DMS114 treated with DMSO at 0.1 percent for 48 hours (cell line): ENCODE measurements around the gene GALNT11.
"Not testable (repeated sequence)": the region's sequence is repeated elsewhere in the genome, so short reads cannot be mapped to it uniquely, and the experiment has no call there.

ENCODE experiments used
- DNase-seq: peaks from one replicate; lab custom pipeline; 2025; ENCODE audit not compliant: unreplicated experiment; lab: John Stamatoyannopoulos, UW

GALNT11 gene

GRCh38 chr7:152074673-152075072 is 49.2 kb downstream of the GALNT11 start:
- no peak for DNase-seq

GRCh38 chr7:152075379-152075778 is 49.9 kb downstream of the GALNT11 start:
- DNase-seq: not testable (repeated sequence)

GRCh38 chr7:152076324-152076821 is 50.9 kb downstream of the GALNT11 start:
- no peak for DNase-seq

- no peak for DNase-seq
These were observed 51.8 kb downstream of the GALNT11 start for GRCh38 chr7:152076940-152077933.

- no peak for DNase-seq
These were observed 52.6 kb downstream of the GALNT11 start for GRCh38 chr7:152078025-152078424.

- DNase-seq: no peak
These were observed 53.3 kb downstream of the GALNT11 start for GRCh38 chr7:152078786-152079185.

GRCh38 chr7:152081088-152081487 is 55.6 kb downstream of the GALNT11 start:
- DNase-seq: no peak

- DNase-seq: not testable (repeated sequence)
These were observed 56.7 kb downstream of the GALNT11 start for GRCh38 chr7:152082073-152082721.

- DNase-seq: no peak
These were observed 59.7 kb downstream of the GALNT11 start for GRCh38 chr7:152085131-152085530.

- DNase-seq: no peak
These were observed 61.0 kb downstream of the GALNT11 start for GRCh38 chr7:152086513-152086912.

GRCh38 chr7:152089183-152089582 is 63.7 kb downstream of the GALNT11 start:
- DNase-seq: no peak

GRCh38 chr7:152090747-152091146 is 65.3 kb downstream of the GALNT11 start:
- no peak for DNase-seq

GRCh38 chr7:152093717-152094116 is 68.2 kb downstream of the GALNT11 start:
- DNase-seq: no peak

- no peak for DNase-seq
These were observed 70.3 kb downstream of the GALNT11 start for GRCh38 chr7:152095771-152096170.

- no peak for DNase-seq
These were observed 71.9 kb downstream of the GALNT11 start for GRCh38 chr7:152097330-152097729.

GRCh38 chr7:152103066-152103465 is 77.6 kb downstream of the GALNT11 start:
- DNase-seq: no peak

- no peak for DNase-seq
These were observed 78.2 kb downstream of the GALNT11 start for GRCh38 chr7:152103691-152104090.

- no peak for DNase-seq
These were observed 79.7 kb downstream of the GALNT11 start for GRCh38 chr7:152105205-152105604.

- DNase-seq: no peak
These were observed 81.5 kb downstream of the GALNT11 start for GRCh38 chr7:152106990-152107389.

- no peak for DNase-seq
These were observed 82.5 kb downstream of the GALNT11 start for GRCh38 chr7:152107945-152108344.

- no peak for DNase-seq
These were observed 82.9 kb downstream of the GALNT11 start for GRCh38 chr7:152108359-152108758.

- no peak for DNase-seq
These were observed 87.4 kb downstream of the GALNT11 start for GRCh38 chr7:152112829-152113228.
